K562 (cell line): ENCODE results near the gene NENF. TPM values are rescaled to one million over a fixed set of nuclear protein-coding genes. Genes with fewer than 3 reads are reported as not detected.

Source experiments
- ATAC-seq: fragments of 200-7000 bp; cut with Tn5 transposase; 3 replicates; pipeline ENCODE4 v1.9.1; 2020; ENCODE audit warnings: moderate library complexity
- BruUV-seq: library from RNA; stranded (reverse); fragments of 400-500 nt; replicated peaks from 2 replicates; lab custom pipeline; 2021; lab: Mats Ljungman, UMichigan
- CTCF ChIA-PET: fragments of 300-600 bp; formaldehyde crosslinking; extraction: SDS; loops from one replicate; lab custom pipeline; 2021; ENCODE audit warnings: low intra/inter-chr PET ratio; lab: Yijun Ruan, JAX
- POLR2A ChIA-PET: fragments of 300-600, 350-650 bp; sonication (Branson Sonifier 250); formaldehyde crosslinking; extraction: SDS; loops from one replicate; lab custom pipeline; 2021; ENCODE audit warnings: antibody characterized with exemption, inconsistent platforms; lab: Yijun Ruan, JAX
- DNase-seq, 4 experiments: peaks; one replicate each; pipeline versions ENCODE4 v3.0.0 to v3.0.0-alpha.2; 2011 to 2018; ENCODE audit warnings: low spot score in 3 of 4, mixed read lengths in 3 of 4; ENCODE audit errors: extremely low read depth in 1 of 4
- FAIRE-seq: peaks from 2 replicates; lab custom pipeline; 2011; peaks lifted over from hg19 to GRCh38; lab: Jason Lieb, UNC
- H2AFZ ChIP-seq: 2 replicates; pipeline ENCODE4 v1.6.0; 2011; ENCODE audit warnings: low read depth, low read length, control low read depth, inconsistent platforms
- H3K27ac ChIP-seq: fragments of 200-600 bp; 3 replicates; pipeline ENCODE4 v1.8.0; 2011; ENCODE audit warnings: low read depth, mild to moderate bottlenecking, control low read depth, inconsistent platforms, low read length, moderate library complexity, mixed read lengths; ENCODE audit errors: extremely low read depth
- H3K27me3 ChIP-seq, 2 experiments: fragments of 300-600 bp in 1 of 2; 2 replicates in 1 of 2; 3 replicates in 1 of 2; pipeline versions ENCODE4 v1.6.0 to v1.8.0; 2011; ENCODE audit warnings: inconsistent platforms in 2 of 2, low read length in 2 of 2, mild to moderate bottlenecking in 1 of 2, mixed read lengths in 1 of 2, moderate library complexity in 1 of 2; ENCODE audit not compliant: control insufficient read depth in 2 of 2, insufficient read depth in 2 of 2
- H3K36me3 ChIP-seq: fragments of 300-600 bp; 3 replicates; pipeline ENCODE4 v1.8.0; 2011; ENCODE audit warnings: mild to moderate bottlenecking, low read length, inconsistent platforms; ENCODE audit not compliant: control insufficient read depth, insufficient read depth
- H3K4me1 ChIP-seq, 2 experiments: fragments of 200-600 bp in 1 of 2; replicated peaks in 1 of 2; 2 replicates in 1 of 2; 3 replicates in 1 of 2; pipeline versions ENCODE4 v1.5.1 to v1.8.0; 2011; ENCODE audit warnings: inconsistent platforms in 2 of 2, low read length in 2 of 2, mild to moderate bottlenecking in 1 of 2, mixed read lengths in 1 of 2, moderate library complexity in 1 of 2; ENCODE audit not compliant: control insufficient read depth in 2 of 2, insufficient read depth in 2 of 2
- H3K4me2 ChIP-seq: 2 replicates; pipeline ENCODE4 v1.6.1; 2011; ENCODE audit warnings: low read length, control low read depth, inconsistent platforms, mixed read lengths; ENCODE audit not compliant: insufficient read depth
- H3K4me3 ChIP-seq: fragments of 200-600 bp; sonication (generic), shearing (Covaris generic); 2 replicates; pipeline ENCODE4 v1.5.1; 2016; ENCODE audit warnings: control low read depth, inconsistent platforms
- H3K79me2 ChIP-seq: fragments of 200-600 bp; 3 replicates; pipeline ENCODE4 v1.8.0; 2011; ENCODE audit warnings: low read length, inconsistent platforms; ENCODE audit not compliant: control insufficient read depth, insufficient read depth
- H3K9ac ChIP-seq, 2 experiments: 2 replicates each; pipeline versions ENCODE4 v1.6.0 to v1.6.1; 2011; ENCODE audit warnings: low read depth in 2 of 2, low read length in 2 of 2, control low read depth in 1 of 2, inconsistent platforms in 1 of 2, mild to moderate bottlenecking in 1 of 2, mixed read lengths in 1 of 2; ENCODE audit not compliant: insufficient read depth in 1 of 2
- H3K9me1 ChIP-seq: one replicate; pipeline ENCODE4 v1.6.0; 2011; ENCODE audit warnings: inconsistent platforms, mild to moderate bottlenecking, low read length, moderate library complexity; ENCODE audit not compliant: control insufficient read depth, insufficient read depth
- H3K9me3 ChIP-seq: replicated peaks from 2 replicates; pipeline ENCODE4 v1.5.1; 2011; ENCODE audit warnings: low read depth, low read length, inconsistent platforms; ENCODE audit not compliant: control insufficient read depth, insufficient read depth
- H4K20me1 ChIP-seq: replicated peaks from 2 replicates; pipeline ENCODE4 v1.6.1; 2011; ENCODE audit warnings: low read length, inconsistent platforms, mixed read lengths; ENCODE audit not compliant: control insufficient read depth, insufficient read depth
- CBFA2T2 ChIP-seq: fragments of 450-650 bp; conservative IDR thresholded peaks from 2 replicates; pipeline ENCODE4 v1.6.1; 2017; ENCODE audit warnings: mild to moderate bottlenecking
- FUS ChIP-seq: fragments of 200-400 bp; formaldehyde crosslinking; optimal IDR thresholded peaks from 2 replicates; pipeline ENCODE3; 2017; ENCODE audit warnings: low read depth, low read length
- GTF2E2 ChIP-seq: fragments of 200-800 bp; sonication (Bioruptor generic); IDR thresholded peaks from 2 replicates; pipeline ENCODE4 v1.6.1; 2016; ENCODE audit warnings: missing genetic modification characterization, missing compliant biosample characterization
- HCFC1 ChIP-seq: IDR thresholded peaks from 2 replicates; pipeline ENCODE4 v1.6.1; 2012; ENCODE audit warnings: low read depth, low read length, improper control_type of control experiment
- MIER1 ChIP-seq: fragments of 450-650 bp; IDR thresholded peaks from 2 replicates; pipeline ENCODE4 v1.6.1; 2016; ENCODE audit warnings: antibody characterized with exemption, mild to moderate bottlenecking, low read depth
- MTA2 ChIP-seq: fragments of 450-650 bp; IDR thresholded peaks from 2 replicates; pipeline ENCODE4 v1.6.1; 2016; ENCODE audit warnings: low read depth
- NFE2 ChIP-seq: IDR thresholded peaks from 2 replicates; pipeline ENCODE4 v1.6.1; 2014; ENCODE audit warnings: antibody characterized with exemption, low read depth
- NR2C1 ChIP-seq, 2 experiments: fragments of 450-650 bp; IDR thresholded peaks; 2 replicates each; pipeline ENCODE4 v1.6.1; 2017; ENCODE audit warnings: mild to moderate bottlenecking in 2 of 2, antibody characterized with exemption in 1 of 2, inconsistent platforms in 1 of 2, missing compliant biosample characterization in 1 of 2, missing genetic modification characterization in 1 of 2
- PHF8 ChIP-seq: fragments of 200-600 bp; sonication (generic); IDR thresholded peaks from 2 replicates; pipeline ENCODE4 v1.6.1; 2012; ENCODE audit warnings: mixed run types, mild to moderate bottlenecking, inconsistent platforms, low read length, moderate library complexity, borderline replicate concordance
- SNRNP70 ChIP-seq: fragments of 200-400 bp; formaldehyde crosslinking; optimal IDR thresholded peaks from 2 replicates; pipeline ENCODE3; 2017; ENCODE audit warnings: low read depth, low read length
- TAL1 ChIP-seq: fragments of 450-650 bp; IDR thresholded peaks from 2 replicates; pipeline ENCODE4 v1.6.1; 2016; ENCODE audit warnings: mild to moderate bottlenecking
- TEAD1 ChIP-seq, 2 experiments: fragments of 450-650 bp in 1 of 2; sonication (generic) in 1 of 2; formaldehyde crosslinking; IDR thresholded peaks; 2 replicates each; pipeline versions ENCODE4 v1.4.0 to v1.8.0; 2020 to 2022; ENCODE audit warnings: mild to moderate bottlenecking in 2 of 2, missing genetic modification reagents in 1 of 2
- ZBTB17 ChIP-seq: fragments of 450-650 bp; formaldehyde crosslinking; IDR thresholded peaks from 2 replicates; pipeline ENCODE4 v1.4.0; 2020; ENCODE audit warnings: mild to moderate bottlenecking
- ZC3H11A ChIP-seq: IDR thresholded peaks from 2 replicates; pipeline ENCODE4 v1.6.1; 2012; ENCODE audit warnings: low read depth, low read length, improper control_type of control experiment
- ZNF766 ChIP-seq: fragments of 200-800 bp; sonication (Bioruptor generic); conservative IDR thresholded peaks from 2 replicates; pipeline ENCODE4 v1.6.1; 2016; ENCODE audit warnings: missing genetic modification characterization, missing compliant biosample characterization
- WGBS: fragments of 100-300 bp; shearing (Covaris generic); methylation state at CpG from one replicate; pipeline ENCODE4 v1.1.6; 2016; ENCODE audit warnings: low coverage, mixed read lengths; ENCODE audit not compliant: insufficient coverage; ENCODE audit errors: missing lambda C conversion rate; 5-methylcytosine and 5-hydroxymethylcytosine counted together
- in situ Hi-C: fragments of 300-500 bp; cut with MboI; formaldehyde crosslinking; loops from 4 replicates; pipeline ENCODE4 v1.15.0; 2018; ENCODE audit warnings: inconsistent platforms, mixed read lengths
- intact Hi-C: fragments of 100-400 bp; cut with micrococcal nuclease; formaldehyde crosslinking; loops from 2 replicates; pipeline ENCODE4 v1.14.2; 2022
- polyA plus RNA-seq, 8 experiments: library from polyadenylated mRNA; depleted of rRNA in 4 of 8; stranded (reverse) in 5 of 8; unstranded in 3 of 8; fragments of >200 nt; fragmentation: Nextera tagmentation in 2 of 8; fragmentation: Illumina TruSeq in 1 of 8; extraction: Ambion mirVana in 2 of 8; extraction: Trizol in 1 of 8; gene quantifications; 2 replicates each; pipeline versions ENCODE4 v1.2.1 to v1.2.3, GENCODE V29; 2011 to 2014; ENCODE audit warnings: inconsistent platforms in 1 of 8, missing spikeins in 1 of 8
- total RNA-seq, 7 experiments: library from RNA; depleted of rRNA in 6 of 7; stranded (reverse); fragments of >200 nt in 6 of 7; fragmentation: Illumina TruSeq in 2 of 7; extraction: Trizol in 2 of 7; gene quantifications; 2 replicates each; pipeline versions ENCODE4 v1.2.1 to v1.2.3, GENCODE V29; 2011 to 2021; ENCODE audit warnings: low replicate concordance in 1 of 7
- TF ChIP-seq, protein P1 (sequence below): sonication (generic); formaldehyde crosslinking; IDR thresholded peaks from 2 replicates; pipeline ENCODE4 v1.8.1; 2023; ENCODE audit warnings: mild to moderate bottlenecking, missing genetic modification reagents
- TF ChIP-seq, protein P2 (sequence below): conservative IDR thresholded peaks from 2 replicates; pipeline ENCODE4 v1.6.1; 2011; ENCODE audit warnings: low read depth, mild to moderate bottlenecking, low read length; ENCODE audit not compliant: control insufficient read depth
- TF ChIP-seq, protein P3 (sequence below): fragments of 450-650 bp; formaldehyde crosslinking; conservative IDR thresholded peaks from 2 replicates; pipeline ENCODE4 v1.4.0; 2022; ENCODE audit warnings: mild to moderate bottlenecking, missing genetic modification characterization

NENF gene
- total and polyA plus RNA-seq, 9 of the 15 experiments (the other 6 are each of a cell fraction or from before 2014, with no cell fraction given), result 6.1 to 100 (median 72.8) TPM

DNA sequence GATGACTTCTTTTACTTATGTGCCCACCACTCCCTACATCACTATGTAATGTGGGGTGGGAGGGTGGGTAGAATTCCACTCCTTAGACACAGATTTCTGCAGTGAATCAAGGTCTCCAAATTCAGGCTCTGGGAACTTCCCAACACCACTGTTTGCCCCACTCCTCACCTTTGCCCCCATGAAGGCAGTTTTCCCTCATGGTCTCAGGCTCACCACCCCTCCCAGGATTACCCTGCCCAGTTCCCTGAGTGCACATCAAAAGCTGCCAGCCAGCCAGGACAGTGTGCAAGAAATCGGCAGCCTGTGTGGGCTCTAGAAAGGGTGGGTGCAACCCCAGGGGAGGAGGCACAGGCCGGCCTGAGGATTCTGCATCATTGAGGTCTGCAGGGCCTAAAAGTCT is 14.8 kb downstream of the NENF start (continued):
- TF ChIP-seq, protein P1, sequence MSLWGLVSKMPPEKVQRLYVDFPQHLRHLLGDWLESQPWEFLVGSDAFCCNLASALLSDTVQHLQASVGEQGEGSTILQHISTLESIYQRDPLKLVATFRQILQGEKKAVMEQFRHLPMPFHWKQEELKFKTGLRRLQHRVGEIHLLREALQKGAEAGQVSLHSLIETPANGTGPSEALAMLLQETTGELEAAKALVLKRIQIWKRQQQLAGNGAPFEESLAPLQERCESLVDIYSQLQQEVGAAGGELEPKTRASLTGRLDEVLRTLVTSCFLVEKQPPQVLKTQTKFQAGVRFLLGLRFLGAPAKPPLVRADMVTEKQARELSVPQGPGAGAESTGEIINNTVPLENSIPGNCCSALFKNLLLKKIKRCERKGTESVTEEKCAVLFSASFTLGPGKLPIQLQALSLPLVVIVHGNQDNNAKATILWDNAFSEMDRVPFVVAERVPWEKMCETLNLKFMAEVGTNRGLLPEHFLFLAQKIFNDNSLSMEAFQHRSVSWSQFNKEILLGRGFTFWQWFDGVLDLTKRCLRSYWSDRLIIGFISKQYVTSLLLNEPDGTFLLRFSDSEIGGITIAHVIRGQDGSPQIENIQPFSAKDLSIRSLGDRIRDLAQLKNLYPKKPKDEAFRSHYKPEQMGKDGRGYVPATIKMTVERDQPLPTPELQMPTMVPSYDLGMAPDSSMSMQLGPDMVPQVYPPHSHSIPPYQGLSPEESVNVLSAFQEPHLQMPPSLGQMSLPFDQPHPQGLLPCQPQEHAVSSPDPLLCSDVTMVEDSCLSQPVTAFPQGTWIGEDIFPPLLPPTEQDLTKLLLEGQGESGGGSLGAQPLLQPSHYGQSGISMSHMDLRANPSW (CRISPR knock-in tag), result no peak
- TF ChIP-seq NFE2 (no peak), NR2C1 (IDR thresholded peaks at IDR 0.05) (no peak), NR2C1 (tag; IDR thresholded peaks at IDR 0.05) (no peak)

DNA sequence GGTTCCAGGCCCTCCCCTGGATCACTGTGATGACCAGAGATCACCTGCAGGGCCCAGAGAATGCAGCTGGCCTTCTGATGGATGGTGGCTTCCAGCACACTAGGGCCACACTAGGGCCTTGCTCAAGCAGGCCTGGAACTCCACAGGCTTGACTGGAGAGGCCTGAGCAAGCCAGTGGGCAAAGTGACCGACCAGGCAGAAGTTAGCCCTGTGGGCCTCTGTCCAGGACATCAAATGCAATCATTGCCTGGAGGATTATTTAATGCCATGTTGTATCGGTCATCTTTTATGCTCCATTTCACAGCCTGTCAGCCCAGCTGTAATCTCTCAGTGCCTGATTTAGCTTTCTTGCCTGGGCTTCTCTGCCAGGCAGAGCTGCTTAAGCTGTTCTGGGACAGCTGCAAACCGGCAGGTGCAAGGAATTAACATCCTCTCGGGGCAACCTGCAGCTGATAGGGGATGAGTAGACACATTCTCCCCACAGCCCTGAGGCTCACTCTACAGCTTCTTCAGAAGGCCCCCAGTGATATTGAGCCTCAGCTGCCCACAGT is 17.7 kb downstream of the NENF start:
- DNase-seq, result no peak
- no peak for FAIRE-seq
- peak; percentile 10; the same call in 2 of the 3 replicates for ATAC-seq
- in situ Hi-C loops (loop anchor here (5.0 kb wide), 1 partner anchor 773 kb away; the partner anchor contains the start of gene NEK2), intact Hi-C loops (no loop called here)
- H3K27ac ChIP-seq, result no peak overlapping the region
- no peaks in the 10 kb centered on the region for H3K9me3 ChIP-seq
- H3K79me2 ChIP-seq, result no peaks in the 10 kb centered on the region
- CTCF ChIA-PET, result no interaction called here
- H3K4me3 ChIP-seq, result no peak overlapping the region
- no peaks in the 10 kb centered on the region for H3K9me1 ChIP-seq
- H3K4me1 ChIP-seq, result no peaks in the 10 kb centered on the region
- H3K27me3 ChIP-seq, result no peaks in the 10 kb centered on the region
- H4K20me1 ChIP-seq, result no peaks in the 10 kb centered on the region
- no peak overlapping the region for H3K9ac ChIP-seq
- POLR2A ChIA-PET, result no interaction called here
- H3K36me3 ChIP-seq, result peaks cover 5% of the 10 kb centered on the region; the same call in 2 of the 3 replicates
- 37% methylated on average over 4 of the region's 4 CpGs for WGBS
- BruUV-seq, result no TSS peak
- H3K4me2 ChIP-seq, result no peak overlapping the region
- H2AFZ ChIP-seq, result no peak overlapping the region
- TF ChIP-seq MTA2 (no peak), HCFC1 (no peak), ZC3H11A (no peak), GTF2E2 (tag) (no peak), TAL1 (no peak), FUS (no peak), ZNF766 (no peak), ZBTB17 (no peak), SNRNP70 (no peak), MIER1 (no peak), TEAD1 (CRISPR knock-in tag; IDR thresholded peaks at IDR 0.05) (no peak), CBFA2T2 (no peak), PHF8 (no peak)
- TF ChIP-seq, protein P2, sequence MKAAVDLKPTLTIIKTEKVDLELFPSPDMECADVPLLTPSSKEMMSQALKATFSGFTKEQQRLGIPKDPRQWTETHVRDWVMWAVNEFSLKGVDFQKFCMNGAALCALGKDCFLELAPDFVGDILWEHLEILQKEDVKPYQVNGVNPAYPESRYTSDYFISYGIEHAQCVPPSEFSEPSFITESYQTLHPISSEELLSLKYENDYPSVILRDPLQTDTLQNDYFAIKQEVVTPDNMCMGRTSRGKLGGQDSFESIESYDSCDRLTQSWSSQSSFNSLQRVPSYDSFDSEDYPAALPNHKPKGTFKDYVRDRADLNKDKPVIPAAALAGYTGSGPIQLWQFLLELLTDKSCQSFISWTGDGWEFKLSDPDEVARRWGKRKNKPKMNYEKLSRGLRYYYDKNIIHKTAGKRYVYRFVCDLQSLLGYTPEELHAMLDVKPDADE, result no peak
- TF ChIP-seq, protein P3, sequence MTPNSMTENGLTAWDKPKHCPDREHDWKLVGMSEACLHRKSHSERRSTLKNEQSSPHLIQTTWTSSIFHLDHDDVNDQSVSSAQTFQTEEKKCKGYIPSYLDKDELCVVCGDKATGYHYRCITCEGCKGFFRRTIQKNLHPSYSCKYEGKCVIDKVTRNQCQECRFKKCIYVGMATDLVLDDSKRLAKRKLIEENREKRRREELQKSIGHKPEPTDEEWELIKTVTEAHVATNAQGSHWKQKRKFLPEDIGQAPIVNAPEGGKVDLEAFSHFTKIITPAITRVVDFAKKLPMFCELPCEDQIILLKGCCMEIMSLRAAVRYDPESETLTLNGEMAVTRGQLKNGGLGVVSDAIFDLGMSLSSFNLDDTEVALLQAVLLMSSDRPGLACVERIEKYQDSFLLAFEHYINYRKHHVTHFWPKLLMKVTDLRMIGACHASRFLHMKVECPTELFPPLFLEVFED (CRISPR knock-in tag), result no peak
